Activated CD4-positive, CD25-positive, alpha-beta regulatory T cell treated with anti-CD3 and anti-CD28 coated beads, Interleukin-2, amount 50 U/mL, for 72 hours (primary cell): ENCODE results near the gene PRTN3.
"Not testable (repeated sequence)": the region's sequence is repeated elsewhere in the genome, so short reads cannot be mapped to it uniquely, and the experiment has no call there.

ENCODE experiments used
- DNase-seq: peaks from one replicate; pipeline ENCODE4 v3.0.0; 2021

PRTN3 gene

DNA sequence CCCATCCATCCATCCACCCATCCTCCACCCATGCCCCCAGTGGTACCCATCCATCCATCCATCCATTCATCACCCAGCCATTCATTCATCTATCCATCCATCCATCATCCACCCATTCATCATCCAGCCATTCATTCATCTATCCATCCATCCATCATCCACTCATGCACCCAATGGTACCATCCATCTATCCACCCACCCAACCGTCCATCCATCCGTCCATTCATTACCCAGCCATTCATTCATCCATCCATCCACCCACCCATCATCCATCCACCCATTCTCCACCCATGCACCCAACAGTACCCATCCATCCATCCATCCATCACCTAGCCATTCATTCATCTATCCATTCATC, 24.3 kb upstream of the PRTN3 start:
- no peak for DNase-seq

DNA sequence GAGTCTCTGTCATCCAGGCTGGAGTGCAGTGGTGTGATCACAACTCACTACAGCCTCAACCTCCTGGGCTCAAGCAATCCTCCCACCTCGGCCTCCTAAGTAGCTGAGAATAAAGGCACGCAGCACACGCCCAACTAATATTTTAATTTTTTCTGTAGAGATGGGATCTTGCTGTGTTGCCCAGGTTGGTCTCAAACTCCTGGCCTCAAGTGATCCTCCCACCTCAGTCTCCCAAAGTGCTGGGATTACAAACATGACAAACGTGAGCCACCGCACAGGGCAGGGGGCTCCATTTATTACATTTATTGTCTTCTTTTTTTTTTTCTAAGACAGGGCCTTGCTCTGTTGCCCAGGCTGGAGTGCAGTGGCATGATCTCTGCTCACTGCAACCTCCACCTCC, 20.6 kb upstream of the PRTN3 start:
- DNase-seq, result not testable (repeated sequence)

DNA sequence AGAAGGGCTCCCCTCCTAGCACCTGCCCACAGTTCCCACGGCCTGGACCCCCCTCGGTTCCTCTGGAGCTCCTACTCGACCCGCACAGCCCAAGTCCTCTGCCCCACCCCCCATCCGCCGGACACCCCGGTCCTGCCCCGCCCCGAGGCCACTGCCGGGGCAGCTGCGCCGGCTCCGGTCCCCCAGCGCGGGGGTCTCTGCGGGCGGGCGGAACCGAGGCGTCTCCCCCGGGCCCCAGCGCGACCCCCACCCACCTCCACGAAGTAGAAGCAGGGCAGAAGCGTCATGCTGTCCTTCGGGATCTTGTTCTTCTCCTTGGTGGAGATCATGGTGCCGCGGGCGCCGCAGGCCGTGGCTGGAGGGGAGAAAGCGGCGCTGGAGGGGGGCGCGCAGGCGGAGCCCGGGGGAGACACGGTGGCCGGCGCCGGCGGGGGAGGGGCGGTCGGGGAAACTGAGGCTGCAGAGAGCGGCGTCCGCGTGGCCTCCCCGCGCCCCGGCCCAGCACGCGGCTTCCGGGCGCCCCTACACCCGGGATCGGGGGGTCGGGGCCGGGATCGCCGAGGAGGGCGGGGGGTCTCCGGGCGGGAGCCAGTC, 19.5 kb upstream of the PRTN3 start:
- DNase-seq, result no peak

DNA sequence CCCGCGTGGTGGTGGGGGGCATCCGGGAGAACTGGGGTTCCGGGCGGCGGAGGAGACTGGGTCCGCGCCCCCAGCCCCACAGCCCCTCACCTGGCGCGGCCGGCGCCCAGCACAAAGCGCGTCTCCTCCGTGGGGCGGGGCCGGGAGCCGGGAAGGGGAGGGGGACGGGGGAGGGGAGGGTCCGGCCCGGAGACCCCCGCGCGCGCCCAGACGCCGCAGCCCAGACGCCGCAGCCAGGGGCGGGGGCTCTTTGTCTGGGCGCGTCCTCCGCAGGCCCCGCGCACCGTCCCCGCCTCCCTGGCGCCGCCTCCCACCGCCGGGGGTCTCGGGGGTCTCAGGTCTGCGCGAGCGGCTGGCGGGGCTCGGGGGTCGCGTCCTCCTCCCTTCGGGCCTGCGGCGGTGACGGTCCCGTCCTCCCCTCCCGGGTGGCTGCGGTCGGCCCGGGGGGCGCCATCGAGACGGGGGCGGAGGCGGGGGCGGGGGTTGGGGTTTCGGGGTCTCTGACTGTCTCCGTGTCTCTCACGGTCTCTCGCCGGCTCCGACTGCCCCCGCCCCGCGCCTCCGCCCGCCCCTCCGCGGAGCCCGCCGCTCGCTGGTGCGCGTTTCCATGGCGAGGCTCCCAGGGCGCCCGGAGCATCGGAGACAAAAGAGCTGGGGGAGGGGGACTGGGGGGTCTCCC, 18.8 kb upstream of the PRTN3 start, which contains the start of gene PLPPR3:
Gene PLPPR3 (minus strand): TSS at position 131 of the 679 bp plus-strand sequence. CDS start 396 bp downstream, outside the sequence.
- DNase-seq, result no peak

DNA sequence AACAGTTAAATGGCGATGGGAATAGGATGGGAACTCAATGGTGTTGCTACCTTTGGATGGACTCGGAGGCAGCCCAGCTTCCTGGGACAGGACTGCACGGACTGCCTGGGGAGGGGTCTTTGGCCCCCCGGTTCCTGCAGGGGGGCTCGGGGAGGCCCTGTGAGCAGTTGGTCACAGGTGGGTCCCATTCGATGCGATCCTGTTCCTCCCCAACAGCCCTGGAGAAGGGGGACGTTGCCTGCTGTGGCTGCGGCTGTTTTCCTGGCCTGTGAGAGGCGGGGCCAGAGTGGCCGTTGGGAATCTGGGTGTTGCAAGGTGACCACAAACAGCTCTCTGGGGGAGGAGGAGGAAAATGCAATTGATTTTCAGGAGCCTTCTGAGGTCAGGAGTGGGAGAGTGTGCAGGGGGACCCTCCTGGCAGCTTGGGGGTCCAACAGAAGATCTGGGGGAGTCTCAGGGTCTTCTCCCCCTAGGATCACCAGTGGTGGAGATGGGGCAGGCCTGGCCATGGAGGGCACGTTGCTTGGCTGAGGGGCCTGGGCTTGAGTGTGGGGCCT, 17.2 kb upstream of the PRTN3 start:
- DNase-seq, result no peak

DNA sequence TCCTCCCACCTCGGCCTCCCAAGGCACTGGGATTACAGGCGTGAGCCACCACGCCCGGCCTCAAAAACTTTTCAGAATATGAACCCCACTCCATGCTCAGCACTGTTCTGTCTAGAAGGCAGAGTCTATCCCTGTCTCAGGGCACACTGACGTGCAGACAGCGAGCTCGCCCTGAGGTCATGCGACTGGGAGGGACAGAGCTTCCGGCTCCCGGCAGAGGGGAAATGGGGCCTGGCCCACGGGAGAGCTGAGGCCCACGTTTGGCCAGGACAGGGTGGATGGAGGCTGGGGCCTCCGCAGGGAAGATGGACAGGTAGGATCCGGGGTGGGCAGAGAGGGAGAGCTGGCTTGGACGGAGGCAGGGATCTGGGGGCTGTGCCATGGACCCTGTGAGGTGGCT, 15.9 kb upstream of the PRTN3 start:
- no peak for DNase-seq

DNA sequence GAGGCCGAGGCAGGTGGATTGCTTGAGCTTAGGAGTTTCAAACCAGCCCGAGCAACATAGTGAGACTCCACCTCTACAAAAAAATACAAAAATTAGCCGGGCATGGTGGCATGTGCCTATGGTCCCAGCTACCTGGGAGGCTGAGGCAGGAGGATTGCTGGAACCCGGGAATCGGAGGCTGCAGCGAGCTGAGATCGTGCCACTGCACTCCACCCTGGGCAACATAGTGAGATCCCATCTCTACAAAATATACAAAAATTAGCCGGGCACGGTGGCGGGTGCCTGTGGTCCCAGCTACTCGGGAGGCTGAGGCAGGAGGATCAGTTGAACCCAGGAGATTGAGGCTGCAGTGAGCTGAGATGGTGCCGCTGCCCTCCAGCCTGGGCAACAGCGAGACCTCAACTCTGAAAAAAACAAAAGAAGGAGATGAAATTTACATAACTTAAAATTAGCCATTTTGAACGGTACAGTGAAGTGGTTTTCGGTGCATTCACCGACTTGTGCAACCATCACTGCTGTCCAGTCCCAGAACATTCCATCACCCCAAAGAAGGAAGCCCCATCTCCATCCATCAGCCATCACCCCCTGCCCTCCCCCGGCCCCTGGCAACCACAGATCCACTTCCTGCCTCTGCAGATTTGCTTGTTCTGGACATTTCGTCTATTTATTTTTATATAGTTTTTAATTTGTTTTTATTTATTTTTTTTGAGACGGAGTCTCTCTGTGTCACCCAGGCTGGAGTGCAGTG, 14.7 kb upstream of the PRTN3 start:
- no peak for DNase-seq

DNA sequence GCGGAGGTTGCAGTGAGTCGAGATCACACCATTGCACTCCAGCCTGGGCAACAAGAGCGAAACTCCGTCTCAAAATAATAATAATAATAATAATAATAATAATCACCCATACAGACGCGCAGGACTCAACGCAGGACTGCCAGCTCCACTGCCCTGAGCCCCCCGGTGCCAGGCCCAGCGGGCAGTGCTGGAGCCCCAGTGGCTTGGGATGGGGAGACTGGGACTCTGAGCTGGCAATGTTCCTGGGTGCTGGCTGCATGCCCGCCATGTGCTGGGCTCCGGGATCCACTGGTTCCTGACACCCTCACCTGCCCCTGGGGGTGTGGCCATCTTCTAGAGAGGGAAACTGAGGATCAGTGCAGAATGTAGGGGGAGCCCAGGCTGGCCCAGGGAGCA, 13.5 kb upstream of the PRTN3 start:
- DNase-seq, result no peak

DNA sequence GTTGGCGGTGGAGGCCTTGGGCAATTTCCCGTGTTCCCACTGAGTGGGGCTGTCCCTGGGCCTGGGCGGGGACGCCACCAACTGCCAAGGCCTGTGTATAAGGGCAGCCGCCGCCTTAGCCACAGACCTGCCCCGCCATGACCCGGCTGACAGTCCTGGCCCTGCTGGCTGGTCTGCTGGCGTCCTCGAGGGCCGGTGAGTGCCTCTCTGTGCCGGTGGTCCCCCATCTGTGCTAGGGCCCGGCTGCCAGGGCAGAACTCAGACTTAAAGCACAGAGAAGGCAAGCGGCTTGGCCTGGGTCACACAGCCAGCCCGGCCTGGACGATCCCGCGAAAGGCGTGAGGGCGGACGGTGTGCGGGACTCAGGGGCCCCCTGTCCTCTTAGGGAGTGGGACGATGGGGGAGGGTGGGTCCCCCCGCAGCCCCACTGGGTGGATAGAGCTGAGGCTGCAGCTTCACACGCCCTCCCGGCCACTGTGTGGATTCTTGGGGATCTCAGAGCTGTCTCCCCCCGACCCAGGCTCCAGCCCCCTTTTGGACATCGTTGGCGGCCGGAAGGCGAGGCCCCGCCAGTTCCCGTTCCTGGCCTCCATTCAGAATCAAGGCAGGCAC, 13.0 kb upstream of the PRTN3 start, which contains the start of gene AZU1:
Gene AZU1 (plus strand): TSS at position 128 of the 612 bp plus-strand sequence. CDS start 10 bp downstream, at position 138.
- DNase-seq, result no peak

DNA sequence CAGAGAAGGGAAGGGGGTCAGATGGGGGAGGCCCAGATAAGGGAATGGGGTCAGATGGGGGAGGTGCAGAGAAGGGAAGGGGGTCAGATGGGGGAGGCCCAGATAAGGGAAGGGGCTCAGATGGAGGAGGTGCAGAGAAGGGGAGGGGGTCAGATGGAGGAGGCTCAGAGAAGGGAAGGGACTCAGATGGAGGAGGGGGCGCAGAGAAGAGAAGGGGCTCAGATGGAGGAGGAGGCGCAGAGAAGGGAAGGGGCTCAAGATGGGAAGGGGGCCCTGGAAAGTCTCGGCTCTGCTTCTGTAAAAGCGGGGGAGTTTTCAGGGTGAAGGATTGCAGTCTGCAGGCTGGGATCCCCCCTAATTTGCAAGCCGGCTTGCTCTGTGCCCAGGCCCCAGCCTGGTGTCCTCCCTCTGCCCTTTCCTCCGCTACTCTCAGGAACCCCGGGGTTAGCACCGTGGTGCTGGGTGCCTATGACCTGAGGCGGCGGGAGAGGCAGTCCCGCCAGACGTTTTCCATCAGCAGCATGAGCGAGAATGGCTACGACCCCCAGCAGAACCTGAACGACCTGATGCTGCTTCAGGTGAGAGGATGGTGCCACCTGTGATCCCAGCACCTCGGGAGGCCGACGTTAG, 11.6 kb upstream of the PRTN3 start:
- no peak for DNase-seq

DNA sequence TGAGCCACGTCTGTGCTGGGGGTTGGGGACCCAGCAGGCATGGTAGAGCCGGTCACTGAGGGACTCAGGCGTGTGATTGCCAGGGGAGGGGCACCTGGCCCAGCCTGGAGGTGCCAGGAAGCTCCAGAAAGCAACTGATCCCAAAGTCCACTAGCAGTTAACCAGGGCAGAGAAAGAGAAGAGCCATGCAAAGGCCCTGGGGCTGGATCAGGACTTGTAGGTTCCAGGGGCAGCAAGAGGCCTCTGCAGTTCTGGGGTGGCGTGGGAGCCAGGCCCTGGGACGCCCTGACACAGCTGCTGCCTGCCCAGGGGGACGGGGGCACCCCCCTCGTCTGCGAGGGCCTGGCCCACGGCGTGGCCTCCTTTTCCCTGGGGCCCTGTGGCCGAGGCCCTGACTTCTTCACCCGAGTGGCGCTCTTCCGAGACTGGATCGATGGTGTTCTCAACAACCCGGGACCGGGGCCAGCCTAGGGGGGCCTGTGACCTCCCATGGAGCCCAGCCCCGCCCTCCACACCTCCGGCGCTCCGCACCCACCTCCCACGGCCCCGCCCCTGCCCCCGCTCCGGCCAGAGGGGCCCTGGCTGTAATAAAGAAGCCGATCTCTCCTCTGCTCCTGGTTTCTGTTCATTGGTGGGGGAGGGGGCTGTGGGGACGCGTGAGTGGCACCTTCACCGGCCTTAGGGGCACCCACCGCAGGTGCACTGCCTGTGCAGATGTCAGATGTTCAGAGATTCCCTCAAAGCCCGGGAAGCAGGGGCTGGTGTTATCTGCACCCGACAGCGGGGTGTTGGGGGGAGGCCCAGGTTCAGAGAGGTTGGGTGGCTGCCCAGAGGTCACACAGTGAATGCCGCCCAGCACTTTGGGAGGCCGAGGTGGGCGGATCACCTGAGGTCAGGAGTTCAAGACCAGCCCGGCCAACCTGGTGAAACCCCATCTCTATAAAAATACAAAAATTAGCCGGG, 9.1 kb upstream of the PRTN3 start:
- DNase-seq, result no peak

DNA sequence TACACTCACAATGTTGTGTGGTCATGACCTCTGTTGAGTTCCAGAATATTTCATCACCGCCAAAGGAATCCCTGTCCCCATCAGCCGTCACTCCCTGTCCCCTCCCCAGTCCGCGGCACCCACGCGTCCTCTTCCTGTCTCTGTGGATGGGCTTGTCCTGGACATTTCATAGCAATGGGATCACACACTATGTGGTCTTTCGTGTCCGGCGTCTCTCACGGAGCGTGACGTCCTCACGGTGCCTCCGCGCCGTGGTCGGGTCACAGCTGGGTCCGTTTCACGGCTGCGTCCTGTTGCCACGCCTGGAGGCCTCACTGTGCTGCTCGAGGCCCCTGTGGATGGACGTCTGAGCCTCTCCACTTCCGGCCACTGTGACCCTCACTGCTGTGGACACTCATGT, 6.6 kb upstream of the PRTN3 start:
- DNase-seq, result no peak

DNA sequence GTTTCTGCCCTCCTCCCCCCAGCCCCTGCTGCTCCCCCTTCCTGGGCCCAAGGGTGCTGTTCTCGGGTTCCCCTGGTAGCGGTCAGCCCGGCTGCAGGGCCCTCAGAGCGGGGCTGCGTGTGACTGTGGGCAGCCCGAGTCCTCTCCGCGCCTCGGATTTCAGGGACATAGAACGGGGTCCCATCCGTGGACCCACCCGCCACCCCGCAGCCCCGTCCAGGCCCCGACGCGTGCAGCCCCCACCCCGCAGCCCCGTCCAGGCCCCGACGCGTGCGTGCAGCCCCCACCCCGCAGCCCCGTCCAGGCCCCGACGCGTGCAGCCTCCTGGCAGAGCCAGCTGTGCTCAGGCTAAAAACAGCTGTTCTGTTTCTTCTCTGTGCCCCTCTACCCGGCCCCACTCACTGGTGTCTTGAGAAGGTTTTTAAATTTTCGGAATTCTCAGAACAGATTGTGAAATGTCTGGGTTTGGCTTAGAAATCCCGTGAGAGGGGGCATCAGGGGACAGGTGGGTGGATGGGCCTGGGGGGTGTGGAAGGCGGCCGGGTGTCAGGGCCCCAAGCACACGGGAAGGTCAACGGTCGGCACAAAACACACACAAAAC, 5.5 kb upstream of the PRTN3 start:
- DNase-seq, result no peak

DNA sequence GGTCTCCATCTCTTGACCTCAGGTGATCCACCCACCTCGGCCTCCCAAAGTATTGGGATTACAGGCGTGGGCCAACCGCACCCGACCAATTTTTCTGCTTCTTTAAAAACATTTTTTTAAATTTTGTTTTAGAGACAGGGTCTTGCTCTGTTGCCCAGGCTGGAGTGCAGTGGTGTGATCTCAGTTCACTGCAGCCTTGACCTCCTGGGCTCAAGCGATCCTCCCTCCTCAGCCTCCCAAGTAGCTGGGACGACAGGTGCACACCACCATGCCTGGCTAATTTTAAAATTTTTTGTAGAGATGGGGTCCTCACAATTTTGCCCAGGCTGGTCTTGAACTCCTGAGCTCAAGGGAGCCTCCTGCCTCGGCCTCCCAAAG, 2.0 kb downstream of the PRTN3 start:
- DNase-seq, result not testable (repeated sequence)

DNA sequence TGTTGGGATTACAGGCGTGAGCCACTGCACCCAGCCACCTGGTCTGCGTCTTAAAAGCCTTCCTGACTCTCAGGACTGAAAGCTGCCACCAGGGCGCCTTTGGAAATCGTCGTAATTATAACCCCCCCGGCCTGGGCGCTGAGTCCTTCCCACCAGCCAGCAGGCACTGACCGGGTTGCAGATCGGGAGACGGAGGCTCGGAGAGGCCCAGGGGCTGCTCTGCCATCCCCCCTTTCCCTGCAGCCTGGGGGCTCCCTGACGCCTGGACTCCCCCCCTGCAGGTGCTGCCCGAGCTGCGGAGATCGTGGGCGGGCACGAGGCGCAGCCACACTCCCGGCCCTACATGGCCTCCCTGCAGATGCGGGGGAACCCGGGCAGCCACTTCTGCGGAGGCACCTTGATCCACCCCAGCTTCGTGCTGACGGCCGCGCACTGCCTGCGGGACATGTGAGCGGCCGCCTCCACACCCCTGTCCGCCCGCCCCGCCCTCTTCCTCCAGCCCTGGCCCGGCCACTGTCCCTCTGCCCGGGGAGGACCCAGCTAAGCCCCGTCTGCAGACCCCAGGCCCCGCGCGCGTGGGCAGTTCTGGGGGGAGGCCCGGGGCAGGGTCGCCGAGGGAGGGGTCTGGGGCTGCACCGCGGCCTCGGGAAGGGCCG, 2.5 kb downstream of the PRTN3 start:
- no peak for DNase-seq

DNA sequence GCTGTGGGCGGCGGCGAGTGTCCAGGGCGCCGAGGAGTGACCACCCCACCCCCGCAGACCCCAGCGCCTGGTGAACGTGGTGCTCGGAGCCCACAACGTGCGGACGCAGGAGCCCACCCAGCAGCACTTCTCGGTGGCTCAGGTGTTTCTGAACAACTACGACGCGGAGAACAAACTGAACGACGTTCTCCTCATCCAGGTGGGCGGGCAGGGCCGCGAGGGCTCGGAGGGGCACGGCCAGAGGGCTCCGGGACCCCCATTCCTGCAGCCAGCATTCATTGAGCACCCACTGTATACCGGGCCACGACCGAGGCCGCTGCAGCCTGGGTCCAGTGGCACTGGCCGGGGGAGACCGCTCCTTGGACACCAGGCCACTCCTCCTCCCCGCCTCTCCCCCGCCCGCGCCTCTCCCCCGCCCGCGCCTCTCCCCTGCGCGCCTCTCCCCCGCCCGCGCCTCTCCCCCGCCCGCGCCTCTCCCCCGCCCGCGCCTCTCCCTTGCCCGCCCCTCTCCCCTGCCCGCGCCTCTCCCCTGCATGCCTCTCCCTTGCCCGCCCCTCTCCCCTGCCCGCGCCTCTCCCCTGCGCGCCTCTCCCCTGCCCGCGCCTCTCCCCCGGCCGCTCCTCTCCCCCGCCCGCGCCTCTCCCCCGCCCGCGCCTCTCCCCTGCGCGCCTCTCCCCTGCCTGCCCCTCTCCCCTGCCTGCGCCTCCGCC, 3.2 kb downstream of the PRTN3 start:
- DNase-seq, result no peak

DNA sequence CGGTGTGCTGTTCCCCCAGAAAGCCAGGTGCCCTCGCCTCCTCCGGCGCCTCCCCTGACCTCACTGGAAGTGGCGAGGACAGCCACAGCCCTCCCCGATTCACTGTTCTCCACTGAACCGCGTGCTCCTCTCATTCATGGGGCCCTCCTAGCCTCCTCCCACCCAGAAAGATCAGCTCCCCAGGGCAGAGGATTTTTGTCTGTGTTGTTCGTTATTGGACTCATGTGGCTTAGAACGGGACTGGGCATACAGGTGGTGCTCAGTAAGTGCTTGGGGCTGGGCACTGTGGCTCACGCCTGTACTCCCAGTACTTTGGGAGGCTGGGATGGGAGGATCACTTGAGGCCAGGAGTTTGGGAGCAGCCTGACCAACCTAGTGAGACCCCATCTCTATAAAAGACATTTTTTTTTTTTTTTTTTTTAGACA, 3.8 kb downstream of the PRTN3 start:
- no peak for DNase-seq

DNA sequence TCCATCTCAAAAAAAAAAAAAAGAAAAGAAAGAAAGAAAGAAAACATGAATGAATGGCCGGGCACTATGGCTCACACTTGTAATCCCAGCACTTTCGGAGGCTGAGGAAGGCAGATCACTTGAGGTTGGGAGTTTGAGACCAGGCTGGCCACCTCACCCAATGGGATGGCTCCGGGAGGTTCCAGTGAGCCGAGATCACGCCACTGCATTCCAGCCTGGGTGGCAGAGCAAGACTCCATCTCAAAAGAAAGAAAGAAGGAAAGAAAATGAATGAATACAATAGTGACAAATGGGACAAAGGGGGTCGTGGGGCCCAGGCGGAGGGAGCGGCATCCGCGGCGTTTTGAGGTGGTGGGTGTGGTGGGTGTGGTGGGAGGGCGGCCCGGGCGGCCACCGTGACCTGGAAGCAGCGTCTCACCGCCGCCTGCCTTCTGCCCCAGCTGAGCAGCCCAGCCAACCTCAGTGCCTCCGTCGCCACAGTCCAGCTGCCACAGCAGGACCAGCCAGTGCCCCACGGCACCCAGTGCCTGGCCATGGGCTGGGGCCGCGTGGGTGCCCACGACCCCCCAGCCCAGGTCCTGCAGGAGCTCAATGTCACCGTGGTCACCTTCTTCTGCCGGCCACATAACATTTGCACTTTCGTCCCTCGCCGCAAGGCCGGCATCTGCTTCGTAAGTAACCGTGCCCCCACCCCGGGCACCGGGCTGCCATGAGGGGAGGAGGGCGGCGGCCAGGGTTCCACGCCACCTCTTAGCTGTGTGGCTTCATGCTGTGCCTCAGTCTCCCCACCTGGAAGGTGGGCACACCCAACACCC, 5.1 kb downstream of the PRTN3 start:
- DNase-seq, result no peak

DNA sequence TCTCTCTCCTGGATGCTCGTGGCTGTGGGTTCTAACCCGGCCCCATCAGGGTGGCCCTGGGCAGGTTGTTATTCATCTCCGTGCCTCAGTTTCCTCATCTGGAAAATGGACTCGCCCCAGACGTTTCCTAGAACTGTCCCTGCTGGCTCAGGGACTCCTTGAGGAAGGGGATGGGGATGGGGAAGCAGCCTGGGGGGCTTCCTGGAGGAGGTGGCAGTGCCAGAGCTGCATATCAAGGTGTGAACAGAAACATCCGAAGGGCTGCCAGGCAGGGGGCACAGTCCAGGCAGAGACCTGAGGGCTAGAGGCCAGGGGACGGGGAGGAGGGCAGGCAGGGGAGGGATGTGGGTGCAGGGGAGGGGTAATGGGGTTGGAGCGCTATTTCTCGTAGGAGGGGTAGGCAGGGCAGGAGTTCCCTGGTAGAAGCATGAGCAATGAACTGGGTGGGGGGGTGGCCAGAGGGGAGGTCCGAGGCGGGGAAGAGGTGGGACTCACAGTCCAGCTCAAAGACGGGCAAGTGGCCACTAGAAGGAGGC, 7.7 kb downstream of the PRTN3 start:
- DNase-seq, result no peak
